HepG2 (cell line): ENCODE data around the gene SYTL1. TPM values are rescaled to one million over a fixed set of nuclear protein-coding genes. Genes with fewer than 3 reads are reported as not detected.

Experiments
- ARNT2 ChIP-seq: sonication (generic); formaldehyde crosslinking; IDR thresholded peaks from 2 replicates; pipeline ENCODE4 v1.8.0; 2022; ENCODE audit warnings: mild to moderate bottlenecking, low read depth, missing genetic modification reagents, moderate library complexity
- HNF4A ChIP-seq: sonication (generic); formaldehyde crosslinking; IDR thresholded peaks from 2 replicates; pipeline ENCODE4 v1.4.0; 2020; ENCODE audit warnings: missing genetic modification reagents
- KAT2B ChIP-seq: fragments of 150-350 bp; IDR thresholded peaks from 2 replicates; pipeline ENCODE4 v1.6.1; 2014; ENCODE audit warnings: low read depth, low read length, borderline replicate concordance
- KLF12 ChIP-seq: sonication (generic); formaldehyde crosslinking; IDR thresholded peaks from 2 replicates; pipeline ENCODE4 v1.4.0; 2020; ENCODE audit warnings: missing genetic modification reagents, borderline replicate concordance
- KLF16 ChIP-seq, 2 experiments: sonication (generic) in 1 of 2; formaldehyde crosslinking in 1 of 2; IDR thresholded peaks; 2 replicates each; pipeline versions ENCODE4 v1.6.1 to v1.8.0; 2016 to 2023; ENCODE audit warnings: missing genetic modification reagents in 2 of 2, missing compliant biosample characterization in 1 of 2
- MTA1 ChIP-seq: sonication (generic); formaldehyde crosslinking; IDR thresholded peaks from 2 replicates; pipeline ENCODE4 v1.4.0; 2020; ENCODE audit warnings: missing genetic modification reagents, mild to moderate bottlenecking, borderline replicate concordance
- MTF1 ChIP-seq: sonication (generic); formaldehyde crosslinking; IDR thresholded peaks from 2 replicates; pipeline ENCODE4 v1.5.0; 2020; ENCODE audit warnings: missing genetic modification reagents
- SOX5 ChIP-seq: IDR thresholded peaks from 2 replicates; pipeline ENCODE4 v1.6.1; 2016; ENCODE audit warnings: borderline replicate concordance
- TOE1 ChIP-seq: sonication (generic); formaldehyde crosslinking; IDR thresholded peaks from 2 replicates; pipeline ENCODE4 v1.4.0; 2020; ENCODE audit warnings: mild to moderate bottlenecking, missing genetic modification reagents
- ZHX1 ChIP-seq: sonication (generic); formaldehyde crosslinking; IDR thresholded peaks from 2 replicates; pipeline ENCODE4 v1.8.1; 2022; ENCODE audit warnings: low read depth, mild to moderate bottlenecking, missing genetic modification reagents
- ZNF12 ChIP-seq: sonication (generic); formaldehyde crosslinking; IDR thresholded peaks from 2 replicates; pipeline ENCODE4 v1.5.0; 2020; ENCODE audit warnings: missing genetic modification reagents
- ZNF18 ChIP-seq: sonication (generic); formaldehyde crosslinking; IDR thresholded peaks from 2 replicates; pipeline ENCODE4 v1.8.0; 2022; ENCODE audit warnings: mild to moderate bottlenecking, missing genetic modification reagents; ENCODE audit not compliant: insufficient replicate concordance
- ZNF550 ChIP-seq: sonication (generic); formaldehyde crosslinking; IDR thresholded peaks from 2 replicates; pipeline ENCODE4 v1.4.0; 2020; ENCODE audit warnings: mild to moderate bottlenecking, missing genetic modification reagents, borderline replicate concordance
- ZNF552 ChIP-seq: sonication (generic); formaldehyde crosslinking; IDR thresholded peaks from 2 replicates; pipeline ENCODE4 v1.9.0; 2022; ENCODE audit warnings: missing genetic modification reagents, mild to moderate bottlenecking, borderline replicate concordance
- ZNF616 ChIP-seq: sonication (generic); formaldehyde crosslinking; IDR thresholded peaks from 2 replicates; pipeline ENCODE4 v1.5.0; 2020; ENCODE audit warnings: low read depth, mild to moderate bottlenecking, missing genetic modification reagents
- ZNF749 ChIP-seq: sonication (generic); formaldehyde crosslinking; IDR thresholded peaks from 2 replicates; pipeline ENCODE4 v1.8.0; 2022; ENCODE audit warnings: mild to moderate bottlenecking, missing genetic modification reagents, moderate library complexity, borderline replicate concordance
- polyA plus RNA-seq, 8 experiments: library from polyadenylated mRNA; depleted of rRNA in 3 of 8; stranded (reverse) in 7 of 8; unstranded in 1 of 8; fragments of >200 nt; fragmentation: Illumina TruSeq in 4 of 8; extraction: Trizol in 4 of 8; gene quantifications; 2 replicates each; pipeline versions ENCODE4 v1.2.1 to v1.2.3, GENCODE V29; 2011 to 2016; ENCODE audit warnings: low read depth in 4 of 8, missing spikeins in 1 of 8, mixed read lengths in 1 of 8; ENCODE audit not compliant: insufficient read depth in 1 of 8
- total RNA-seq, 5 experiments: library from RNA; depleted of rRNA; stranded (reverse); fragments of >200 nt; fragmentation: Illumina TruSeq; extraction: Trizol; gene quantifications; 2 replicates each; pipeline ENCODE4 v1.2.3, GENCODE V29; 2016; ENCODE audit warnings: low read depth in 1 of 5
- TF ChIP-seq, protein P1 (sequence below): sonication (generic); formaldehyde crosslinking; IDR thresholded peaks from 2 replicates; pipeline ENCODE4 v1.5.0; 2020; ENCODE audit warnings: missing genetic modification reagents
- TF ChIP-seq, protein P2 (sequence below): sonication (generic); formaldehyde crosslinking; IDR thresholded peaks from 2 replicates; pipeline ENCODE4 v1.4.0; 2020; ENCODE audit warnings: missing genetic modification reagents
- TF ChIP-seq, protein P3 (sequence below): sonication (generic); formaldehyde crosslinking; conservative IDR thresholded peaks from 2 replicates; pipeline ENCODE4 v1.4.0; 2020; ENCODE audit warnings: missing genetic modification reagents

The SYTL1 gene
- total and polyA plus RNA-seq, 2 of the 13 experiments (the other 11 are each of a cell fraction or from before 2014, with no cell fraction given), result 11.1 to 17.8 TPM

DNA sequence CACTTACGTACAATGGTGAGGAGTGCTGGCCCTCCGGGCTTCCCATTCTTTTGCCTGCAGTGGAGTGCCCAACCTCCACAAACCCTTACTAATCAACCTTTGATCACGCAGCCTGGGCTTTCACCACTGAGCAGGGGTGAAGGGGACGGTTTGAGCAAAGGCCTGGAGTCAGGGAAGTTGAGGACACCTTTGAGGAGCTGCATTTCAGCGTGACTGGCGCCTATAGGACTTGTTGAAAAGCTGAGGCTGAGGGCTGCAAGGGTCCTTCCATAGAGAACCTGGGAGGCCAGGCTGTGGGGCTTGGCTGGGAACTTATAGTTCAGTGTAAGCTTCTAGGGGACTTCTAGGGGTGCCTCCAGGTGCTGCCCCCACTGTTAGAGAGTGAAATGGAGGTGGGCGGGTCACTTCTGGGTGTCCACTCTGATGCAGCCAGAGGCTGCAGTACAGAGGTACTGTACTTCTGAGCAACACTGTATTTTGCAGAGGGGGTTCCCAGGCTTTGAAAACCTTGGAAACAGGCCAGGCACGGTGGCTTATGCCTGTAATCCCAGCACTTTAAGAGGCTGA lies 9.8 kb downstream of the SYTL1 start (continued):
- TF ChIP-seq, protein P1, sequence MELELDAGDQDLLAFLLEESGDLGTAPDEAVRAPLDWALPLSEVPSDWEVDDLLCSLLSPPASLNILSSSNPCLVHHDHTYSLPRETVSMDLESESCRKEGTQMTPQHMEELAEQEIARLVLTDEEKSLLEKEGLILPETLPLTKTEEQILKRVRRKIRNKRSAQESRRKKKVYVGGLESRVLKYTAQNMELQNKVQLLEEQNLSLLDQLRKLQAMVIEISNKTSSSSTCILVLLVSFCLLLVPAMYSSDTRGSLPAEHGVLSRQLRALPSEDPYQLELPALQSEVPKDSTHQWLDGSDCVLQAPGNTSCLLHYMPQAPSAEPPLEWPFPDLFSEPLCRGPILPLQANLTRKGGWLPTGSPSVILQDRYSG (CRISPR knock-in tag), result no peak
- no peak for TF ChIP-seq ZNF550
- TF ChIP-seq ARNT2 (CRISPR knock-in tag), result 0 out of 2 replicates have a peak, but pooled peaks have one; percentile 44
- TF ChIP-seq, protein P2, sequence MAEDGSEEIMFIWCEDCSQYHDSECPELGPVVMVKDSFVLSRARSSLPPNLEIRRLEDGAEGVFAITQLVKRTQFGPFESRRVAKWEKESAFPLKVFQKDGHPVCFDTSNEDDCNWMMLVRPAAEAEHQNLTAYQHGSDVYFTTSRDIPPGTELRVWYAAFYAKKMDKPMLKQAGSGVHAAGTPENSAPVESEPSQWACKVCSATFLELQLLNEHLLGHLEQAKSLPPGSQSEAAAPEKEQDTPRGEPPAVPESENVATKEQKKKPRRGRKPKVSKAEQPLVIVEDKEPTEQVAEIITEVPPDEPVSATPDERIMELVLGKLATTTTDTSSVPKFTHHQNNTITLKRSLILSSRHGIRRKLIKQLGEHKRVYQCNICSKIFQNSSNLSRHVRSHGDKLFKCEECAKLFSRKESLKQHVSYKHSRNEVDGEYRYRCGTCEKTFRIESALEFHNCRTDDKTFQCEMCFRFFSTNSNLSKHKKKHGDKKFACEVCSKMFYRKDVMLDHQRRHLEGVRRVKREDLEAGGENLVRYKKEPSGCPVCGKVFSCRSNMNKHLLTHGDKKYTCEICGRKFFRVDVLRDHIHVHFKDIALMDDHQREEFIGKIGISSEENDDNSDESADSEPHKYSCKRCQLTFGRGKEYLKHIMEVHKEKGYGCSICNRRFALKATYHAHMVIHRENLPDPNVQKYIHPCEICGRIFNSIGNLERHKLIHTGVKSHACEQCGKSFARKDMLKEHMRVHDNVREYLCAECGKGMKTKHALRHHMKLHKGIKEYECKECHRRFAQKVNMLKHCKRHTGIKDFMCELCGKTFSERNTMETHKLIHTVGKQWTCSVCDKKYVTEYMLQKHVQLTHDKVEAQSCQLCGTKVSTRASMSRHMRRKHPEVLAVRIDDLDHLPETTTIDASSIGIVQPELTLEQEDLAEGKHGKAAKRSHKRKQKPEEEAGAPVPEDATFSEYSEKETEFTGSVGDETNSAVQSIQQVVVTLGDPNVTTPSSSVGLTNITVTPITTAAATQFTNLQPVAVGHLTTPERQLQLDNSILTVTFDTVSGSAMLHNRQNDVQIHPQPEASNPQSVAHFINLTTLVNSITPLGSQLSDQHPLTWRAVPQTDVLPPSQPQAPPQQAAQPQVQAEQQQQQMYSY, result peak; percentile 90
- TF ChIP-seq MTA1 (CRISPR knock-in tag), result no peak
- TF ChIP-seq ZNF616 (CRISPR knock-in tag), result no peak
- TF ChIP-seq ZNF18 (CRISPR knock-in tag), result no peak
- no peak for TF ChIP-seq ZNF749 (CRISPR knock-in tag)
- no peak for TF ChIP-seq ZNF552 (CRISPR knock-in tag)
- TF ChIP-seq KLF16 (CRISPR knock-in tag; IDR thresholded peaks at IDR 0.05), result no peak
- no peak for TF ChIP-seq ZNF12 (CRISPR knock-in tag)
- TF ChIP-seq MTF1 (CRISPR knock-in tag), result no peak
- TF ChIP-seq KAT2B, result no peak
- 0 out of 2 replicates have a peak, but pooled peaks have one; percentile 25 for TF ChIP-seq KLF12 (CRISPR knock-in tag)
- TF ChIP-seq TOE1, result no peak
- TF ChIP-seq ZHX1, result no peak
- TF ChIP-seq, protein P3, sequence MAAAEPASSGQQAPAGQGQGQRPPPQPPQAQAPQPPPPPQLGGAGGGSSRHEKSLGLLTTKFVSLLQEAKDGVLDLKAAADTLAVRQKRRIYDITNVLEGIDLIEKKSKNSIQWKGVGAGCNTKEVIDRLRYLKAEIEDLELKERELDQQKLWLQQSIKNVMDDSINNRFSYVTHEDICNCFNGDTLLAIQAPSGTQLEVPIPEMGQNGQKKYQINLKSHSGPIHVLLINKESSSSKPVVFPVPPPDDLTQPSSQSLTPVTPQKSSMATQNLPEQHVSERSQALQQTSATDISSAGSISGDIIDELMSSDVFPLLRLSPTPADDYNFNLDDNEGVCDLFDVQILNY (CRISPR knock-in tag), result no peak
- no peak for TF ChIP-seq HNF4A (CRISPR knock-in tag)
- TF ChIP-seq SOX5 (CRISPR knock-in tag), result 0 out of 2 replicates have a peak, but pooled peaks have one; percentile 0
